ENCODE measurements around the gene NHSL1.

GRCh38 chr6:138410972-138411880 lies 88.1 kb downstream of the NHSL1 start:
- TF ChIP-seq, protein P1, sequence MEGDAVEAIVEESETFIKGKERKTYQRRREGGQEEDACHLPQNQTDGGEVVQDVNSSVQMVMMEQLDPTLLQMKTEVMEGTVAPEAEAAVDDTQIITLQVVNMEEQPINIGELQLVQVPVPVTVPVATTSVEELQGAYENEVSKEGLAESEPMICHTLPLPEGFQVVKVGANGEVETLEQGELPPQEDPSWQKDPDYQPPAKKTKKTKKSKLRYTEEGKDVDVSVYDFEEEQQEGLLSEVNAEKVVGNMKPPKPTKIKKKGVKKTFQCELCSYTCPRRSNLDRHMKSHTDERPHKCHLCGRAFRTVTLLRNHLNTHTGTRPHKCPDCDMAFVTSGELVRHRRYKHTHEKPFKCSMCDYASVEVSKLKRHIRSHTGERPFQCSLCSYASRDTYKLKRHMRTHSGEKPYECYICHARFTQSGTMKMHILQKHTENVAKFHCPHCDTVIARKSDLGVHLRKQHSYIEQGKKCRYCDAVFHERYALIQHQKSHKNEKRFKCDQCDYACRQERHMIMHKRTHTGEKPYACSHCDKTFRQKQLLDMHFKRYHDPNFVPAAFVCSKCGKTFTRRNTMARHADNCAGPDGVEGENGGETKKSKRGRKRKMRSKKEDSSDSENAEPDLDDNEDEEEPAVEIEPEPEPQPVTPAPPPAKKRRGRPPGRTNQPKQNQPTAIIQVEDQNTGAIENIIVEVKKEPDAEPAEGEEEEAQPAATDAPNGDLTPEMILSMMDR (IDR thresholded peaks at IDR 0.05 in 2 of 3, conservative IDR thresholded peaks at IDR 0.05 in 1 of 3; ENCODE audit: insufficient read depth in 2 of 3, low read depth in 1 of 3, low read length in 3 of 3), result no peak
- TF ChIP-seq ZFX (CRISPR knock-in tag; IDR thresholded peaks at IDR 0.05) (no peak), RFX5 (IDR thresholded peaks at IDR 0.05; ENCODE audit: low read depth, low read length) (no peak), POLR2A (conservative IDR thresholded peaks at IDR 0.05) (no peak), XRCC5 (IDR thresholded peaks at IDR 0.05; ENCODE audit: low read depth, low read length) (no peak), ZNF239 (CRISPR knock-in tag; IDR thresholded peaks at IDR 0.05) (no peak)

All from K562 (cell line).